CD14-positive monocyte (primary cell): ENCODE measurements around the gene WDR70. TPM values are rescaled to one million over a fixed set of nuclear protein-coding genes. Genes with fewer than 3 reads are reported as not detected.
A peak's percentile ranks its signal among the peaks of the same experiment; 100 is the strongest.

Source experiments
- DNase-seq, 3 donors: peaks; one replicate each; pipeline ENCODE4 v3.0.0-alpha.2; 2011 to 2022
- H2AFZ ChIP-seq: 2 replicates; pipeline ENCODE4 v1.6.0; 2012; ENCODE audit warnings: mild to moderate bottlenecking, low read depth, low read length, inconsistent platforms; ENCODE audit not compliant: insufficient read depth, poor library complexity, severe bottlenecking
- H3K27ac ChIP-seq, 2 donors: 1 replicate in 1 of 2; 2 replicates in 1 of 2; pipeline ENCODE4 v1.5.1; 2012 to 2013; ENCODE audit warnings: low read length in 2 of 2, control low read depth in 1 of 2, inconsistent platforms in 1 of 2, low read depth in 1 of 2, mild to moderate bottlenecking in 1 of 2
- H3K27me3 ChIP-seq, 2 donors: one replicate each; pipeline versions ENCODE4 v1.6.0 to v1.6.1; 2011 to 2013; ENCODE audit warnings: low read length in 2 of 2; ENCODE audit not compliant: control insufficient read depth in 2 of 2, insufficient read depth in 2 of 2
- H3K36me3 ChIP-seq, 2 donors: replicated peaks in 1 of 2; 1 replicate in 1 of 2; 2 replicates in 1 of 2; pipeline versions ENCODE4 v1.5.1 to v1.6.1; 2012 to 2013; ENCODE audit warnings: low read length in 2 of 2, control low read depth in 1 of 2, inconsistent platforms in 1 of 2, mild to moderate bottlenecking in 1 of 2; ENCODE audit not compliant: insufficient read depth in 2 of 2, control insufficient read depth in 1 of 2
- H3K4me1 ChIP-seq, 2 donors: 1 replicate in 1 of 2; 2 replicates in 1 of 2; pipeline versions ENCODE4 v1.5.1 to v1.6.1; 2012 to 2013; ENCODE audit warnings: low read length in 2 of 2, control low read depth in 1 of 2, inconsistent platforms in 1 of 2, mild to moderate bottlenecking in 1 of 2, moderate library complexity in 1 of 2; ENCODE audit not compliant: insufficient read depth in 2 of 2, control insufficient read depth in 1 of 2
- H3K4me2 ChIP-seq: replicated peaks from 2 replicates; pipeline ENCODE3; 2012; ENCODE audit warnings: low read length, moderate library complexity, mild to moderate bottlenecking; ENCODE audit not compliant: poor library complexity, severe bottlenecking; ENCODE audit errors: extremely low read depth
- H3K4me3 ChIP-seq, 3 experiments: fragments of 200-600 bp in 1 of 3; sonication (generic) in 1 of 3; replicated peaks in 1 of 3; 1 replicate in 2 of 3; 2 replicates in 1 of 3; pipeline ENCODE4 v1.5.1; 2011 to 2013; ENCODE audit warnings: low read length in 3 of 3, mild to moderate bottlenecking in 3 of 3, control low read depth in 2 of 3, low read depth in 2 of 3, inconsistent platforms in 1 of 3, moderate library complexity in 1 of 3
- H3K79me2 ChIP-seq: 2 replicates; pipeline ENCODE4 v1.6.0; 2012; ENCODE audit warnings: mild to moderate bottlenecking, control low read depth, inconsistent platforms, low read length, moderate library complexity; ENCODE audit not compliant: insufficient read depth
- H3K9ac ChIP-seq: 2 replicates; pipeline ENCODE4 v1.6.0; 2017; ENCODE audit warnings: low read length, mild to moderate bottlenecking; ENCODE audit not compliant: insufficient read depth, poor library complexity, severe bottlenecking
- H3K9me3 ChIP-seq, 2 donors: replicated peaks in 1 of 2; 1 replicate in 1 of 2; 2 replicates in 1 of 2; pipeline versions ENCODE4 v1.5.1 to v1.6.1; 2012 to 2013; ENCODE audit warnings: low read length in 2 of 2, control low read depth in 1 of 2; ENCODE audit not compliant: control insufficient read depth in 1 of 2, insufficient read depth in 1 of 2
- H4K20me1 ChIP-seq: 2 replicates; pipeline ENCODE4 v1.6.0; 2012; ENCODE audit warnings: mild to moderate bottlenecking, low read length, control low read depth, moderate library complexity; ENCODE audit not compliant: insufficient read depth
- H3K27ac Mint-ChIP-seq, 7 donors: one replicate each; pipeline ENCODE4 v1.8.0; 2020; ENCODE audit warnings: mild to moderate bottlenecking in 7 of 7, mixed read lengths in 7 of 7, moderate library complexity in 6 of 7, inconsistent platforms in 2 of 7
- H3K27me3 Mint-ChIP-seq, 3 donors: one replicate each; pipeline ENCODE4 v1.8.0; 2021 to 2022; ENCODE audit warnings: low read depth in 3 of 3, mild to moderate bottlenecking in 3 of 3, mixed read lengths in 3 of 3, moderate library complexity in 3 of 3, inconsistent platforms in 1 of 3
- H3K36me3 Mint-ChIP-seq, 2 donors: one replicate each; pipeline ENCODE4 v1.8.0; 2020; ENCODE audit warnings: mixed read lengths in 2 of 2, inconsistent platforms in 1 of 2, mild to moderate bottlenecking in 1 of 2
- H3K4me1 Mint-ChIP-seq: one replicate; pipeline ENCODE4 v1.8.0; 2020; ENCODE audit warnings: mild to moderate bottlenecking, mixed read lengths
- H3K4me3 Mint-ChIP-seq, 2 donors: one replicate each; pipeline ENCODE4 v1.8.0; 2020; ENCODE audit warnings: mild to moderate bottlenecking in 2 of 2, mixed read lengths in 2 of 2, moderate library complexity in 1 of 2
- H3K9me3 Mint-ChIP-seq, 7 donors: one replicate each; pipeline ENCODE4 v1.8.0; 2020 to 2022; ENCODE audit warnings: mixed read lengths in 7 of 7, mild to moderate bottlenecking in 6 of 7, moderate library complexity in 6 of 7, inconsistent platforms in 2 of 7
- WGBS: methylation state at CpG from one replicate; pipeline ENCODE4 v1.1.5; 2013; ENCODE audit warnings: missing lambda C conversion rate; ENCODE audit not compliant: insufficient coverage; 5-methylcytosine and 5-hydroxymethylcytosine counted together
- intact Hi-C, 2 donors: fragments of 100-400 bp; cut with micrococcal nuclease; formaldehyde crosslinking; loops; one replicate each; pipeline versions ENCODE4 v1.15.0 to v1.15.1; 2023
- polyA plus RNA-seq, 3 donors: library from polyadenylated mRNA; depleted of rRNA in 1 of 3; unstranded in 2 of 3; stranded (reverse) in 1 of 3; fragments of 300-500 nt in 2 of 3; fragments of >200 nt in 1 of 3; fragmentation: Illumina TruSeq in 2 of 3; gene quantifications; 1 replicate in 2 of 3; 2 replicates in 1 of 3; pipeline ENCODE4 v1.2.3, GENCODE V29; 2012 to 2021
- TF ChIP-seq, protein P1 (sequence below): fragments of 200-600 bp; IDR thresholded peaks from one replicate; pipeline ENCODE4 v1.8.0; 2022; ENCODE audit warnings: antibody characterized with exemption, mild to moderate bottlenecking

WDR70 gene
- polyA plus RNA-seq, 3 donors: 13.1 to 21.0 (median 19.1) TPM

DNA sequence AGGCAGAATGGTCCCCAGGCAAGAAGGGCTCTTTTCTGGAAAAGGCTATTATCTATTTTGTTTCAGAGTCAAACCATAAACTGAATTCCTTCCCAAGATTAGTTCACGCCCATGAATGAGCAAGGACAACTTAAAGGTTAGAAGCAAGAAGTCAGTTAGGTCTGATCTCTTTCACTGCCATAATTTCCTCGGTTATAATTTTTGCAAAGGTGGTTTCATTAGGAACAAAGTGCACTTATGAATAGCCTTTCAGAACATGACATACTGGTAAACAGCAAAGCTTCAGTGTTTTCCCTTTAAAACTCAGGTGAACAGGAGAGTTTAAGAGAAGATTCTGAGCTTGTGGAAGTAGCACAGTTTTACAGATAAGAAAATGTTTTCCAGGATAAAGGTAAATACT lies 282.8 kb downstream of the WDR70 start:
- Histone ChIP-seq H4K20me1 (no peaks in the 10 kb centered on the region), H3K4me3 (no peak overlapping the region), H2AFZ (no peak overlapping the region), H3K9me3 (no peaks in the 10 kb centered on the region), H3K79me2 (no peaks in the 10 kb centered on the region), H3K9ac (no peak overlapping the region), H3K27me3 (no peaks in the 10 kb centered on the region), H3K4me1 (no peaks in the 10 kb centered on the region), H3K27ac (no peak overlapping the region), H3K4me2 (no peak overlapping the region), H3K36me3 (no peaks in the 10 kb centered on the region)
- Mint-ChIP-seq H3K27me3 (no peaks in the 10 kb centered on the region), H3K36me3 (peaks cover 4 to 5% of the 10 kb centered on the region in 2 donors), H3K4me1 (peaks cover 37% of the 10 kb centered on the region), H3K27ac (no peak overlapping the region), H3K4me3 (no peak overlapping the region), H3K9me3 (peaks cover 0 to 2% (median 0%) of the 10 kb centered on the region in 7 donors)
- intact Hi-C loops: no loop called here
- DNase-seq: no peak
- TF ChIP-seq, protein P1, sequence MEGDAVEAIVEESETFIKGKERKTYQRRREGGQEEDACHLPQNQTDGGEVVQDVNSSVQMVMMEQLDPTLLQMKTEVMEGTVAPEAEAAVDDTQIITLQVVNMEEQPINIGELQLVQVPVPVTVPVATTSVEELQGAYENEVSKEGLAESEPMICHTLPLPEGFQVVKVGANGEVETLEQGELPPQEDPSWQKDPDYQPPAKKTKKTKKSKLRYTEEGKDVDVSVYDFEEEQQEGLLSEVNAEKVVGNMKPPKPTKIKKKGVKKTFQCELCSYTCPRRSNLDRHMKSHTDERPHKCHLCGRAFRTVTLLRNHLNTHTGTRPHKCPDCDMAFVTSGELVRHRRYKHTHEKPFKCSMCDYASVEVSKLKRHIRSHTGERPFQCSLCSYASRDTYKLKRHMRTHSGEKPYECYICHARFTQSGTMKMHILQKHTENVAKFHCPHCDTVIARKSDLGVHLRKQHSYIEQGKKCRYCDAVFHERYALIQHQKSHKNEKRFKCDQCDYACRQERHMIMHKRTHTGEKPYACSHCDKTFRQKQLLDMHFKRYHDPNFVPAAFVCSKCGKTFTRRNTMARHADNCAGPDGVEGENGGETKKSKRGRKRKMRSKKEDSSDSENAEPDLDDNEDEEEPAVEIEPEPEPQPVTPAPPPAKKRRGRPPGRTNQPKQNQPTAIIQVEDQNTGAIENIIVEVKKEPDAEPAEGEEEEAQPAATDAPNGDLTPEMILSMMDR: no peak
- 100% methylated on average over 1 of the region's 2 CpGs for WGBS

DNA sequence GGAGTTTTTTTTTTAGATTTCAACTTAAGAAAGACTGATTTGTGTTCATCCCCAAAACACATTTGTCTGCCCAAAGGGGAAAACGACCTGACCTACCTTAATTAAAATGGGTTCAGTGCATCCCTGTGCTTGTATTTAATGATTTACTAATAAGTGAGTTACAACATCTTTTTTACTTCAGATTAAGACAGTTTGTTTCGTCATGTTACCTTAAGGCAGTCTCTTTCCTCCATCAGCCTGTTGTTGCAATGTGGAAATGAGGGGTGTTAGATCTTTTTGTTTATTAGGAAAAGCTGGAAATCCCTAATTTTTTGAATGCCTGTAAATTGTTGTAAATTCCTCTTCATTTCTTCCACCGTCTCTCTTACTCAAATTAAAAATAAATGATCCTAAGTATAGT lies 283.2 kb downstream of the WDR70 start:
- intact Hi-C loops: no loop called here
- Histone ChIP-seq H3K9ac (no peak overlapping the region), H3K36me3 (no peaks in the 10 kb centered on the region), H3K4me3 (no peak overlapping the region), H2AFZ (no peak overlapping the region), H3K79me2 (no peaks in the 10 kb centered on the region), H3K9me3 (no peaks in the 10 kb centered on the region), H3K27ac (peak overlapping the region in 1 of 2 donors; percentile 34), H3K4me2 (no peak overlapping the region), H3K27me3 (no peaks in the 10 kb centered on the region), H3K4me1 (no peaks in the 10 kb centered on the region), H4K20me1 (no peaks in the 10 kb centered on the region)
- TF ChIP-seq, protein P1: no peak
- peaks cover 4 to 5% of the 10 kb centered on the region in 2 donors for H3K36me3 Mint-ChIP-seq
- H3K27me3 Mint-ChIP-seq: no peaks in the 10 kb centered on the region
- H3K4me1 Mint-ChIP-seq: peaks cover 37% of the 10 kb centered on the region
- H3K9me3 Mint-ChIP-seq: peaks cover 0 to 2% (median 0%) of the 10 kb centered on the region in 7 donors
- WGBS: no CpG with 5 or more reads among the region's 3 CpGs
- no peak overlapping the region for H3K4me3 Mint-ChIP-seq
- no peak for DNase-seq
- H3K27ac Mint-ChIP-seq: peak overlapping the region in 4 of 7 donors; percentile 3 to 79 (median 40)
